SU-DHL-6 (cell line): Measurements from ENCODE around the gene PPP2R5C.

Experiments used
- H2AFZ ChIP-seq: fragments of 200-600 bp; sonication (generic); 2 replicates; pipeline ENCODE4 v1.6.1; 2014; ENCODE audit warnings: low read depth, mild to moderate bottlenecking, moderate library complexity, mixed read lengths, antibody characterized with exemption, low read length; ENCODE audit not compliant: severe bottlenecking
- H3F3A ChIP-seq: fragments of 200-600 bp; shearing (Covaris generic); 2 replicates; pipeline ENCODE4 v1.6.0; 2016; ENCODE audit warnings: antibody characterized with exemption, mild to moderate bottlenecking; ENCODE audit not compliant: insufficient read depth
- H3K27ac ChIP-seq: fragments of 200-600 bp; sonication (generic); 2 replicates; pipeline ENCODE4 v1.5.1; 2016; ENCODE audit warnings: low read depth, mild to moderate bottlenecking, low read length, moderate library complexity, mixed read lengths
- H3K27me3 ChIP-seq: fragments of 200-600 bp; sonication (generic), shearing (Covaris generic); 2 replicates; pipeline ENCODE4 v1.6.0; 2014; ENCODE audit warnings: mild to moderate bottlenecking, low read length
- H3K36me3 ChIP-seq: fragments of 200-600 bp; sonication (generic); 2 replicates; pipeline ENCODE4 v1.6.1; 2014; ENCODE audit warnings: mild to moderate bottlenecking, low read length, mixed read lengths
- H3K4me2 ChIP-seq: fragments of 300-600, 200-600 bp; shearing (Covaris generic), sonication (generic); 2 replicates; pipeline ENCODE4 v1.6.0; 2014; ENCODE audit warnings: low read length, low read depth, mild to moderate bottlenecking; ENCODE audit not compliant: poor library complexity, severe bottlenecking
- H3K4me3 ChIP-seq: fragments of 200-600 bp; sonication (generic); 2 replicates; pipeline ENCODE4 v1.5.1; 2014; ENCODE audit warnings: antibody characterized with exemption, low read length, mild to moderate bottlenecking, mixed read lengths; ENCODE audit not compliant: insufficient read depth, poor library complexity, severe bottlenecking
- H3K79me2 ChIP-seq: fragments of 200-600 bp; sonication (generic); 2 replicates; pipeline ENCODE4 v1.6.1; 2014; ENCODE audit warnings: mild to moderate bottlenecking, low read length, moderate library complexity; ENCODE audit not compliant: insufficient read depth
- H3K9ac ChIP-seq: fragments of 200-600 bp; sonication (generic); 2 replicates; pipeline ENCODE4 v1.7.0; 2014; ENCODE audit warnings: mild to moderate bottlenecking, low read length
- H3K9me2 ChIP-seq: fragments of 200-600 bp; sonication (generic); replicated peaks from 2 replicates; pipeline ENCODE4 v1.6.1; 2014; ENCODE audit warnings: low read length; ENCODE audit not compliant: insufficient read depth
- H3K9me3 ChIP-seq: fragments of 200-600 bp; sonication (generic); 2 replicates; pipeline ENCODE4 v1.6.1; 2014; ENCODE audit warnings: low read length, mixed read lengths; ENCODE audit not compliant: insufficient read depth
- H4K20me1 ChIP-seq: fragments of 200-600 bp; sonication (generic); 2 replicates; pipeline ENCODE4 v1.6.1; 2014; ENCODE audit warnings: low read depth, mild to moderate bottlenecking, antibody characterized with exemption, low read length, moderate library complexity, mixed read lengths
- EZH2phosphoT487 ChIP-seq: fragments of 200-600 bp; sonication (generic), shearing (Covaris generic); conservative IDR thresholded peaks from 2 replicates; pipeline ENCODE4 v1.6.1; 2018; ENCODE audit warnings: mild to moderate bottlenecking, antibody characterized with exemption, low read length, moderate library complexity, mixed read lengths
- TF ChIP-seq, protein P1 (sequence below): fragments of 200-600 bp; sonication (generic); IDR thresholded peaks from one replicate; pipeline ENCODE4 v1.5.1; 2017; ENCODE audit warnings: antibody characterized with exemption, mild to moderate bottlenecking, low read length, moderate library complexity; ENCODE audit not compliant: insufficient read depth, poor library complexity, severe bottlenecking

The PPP2R5C gene

DNA sequence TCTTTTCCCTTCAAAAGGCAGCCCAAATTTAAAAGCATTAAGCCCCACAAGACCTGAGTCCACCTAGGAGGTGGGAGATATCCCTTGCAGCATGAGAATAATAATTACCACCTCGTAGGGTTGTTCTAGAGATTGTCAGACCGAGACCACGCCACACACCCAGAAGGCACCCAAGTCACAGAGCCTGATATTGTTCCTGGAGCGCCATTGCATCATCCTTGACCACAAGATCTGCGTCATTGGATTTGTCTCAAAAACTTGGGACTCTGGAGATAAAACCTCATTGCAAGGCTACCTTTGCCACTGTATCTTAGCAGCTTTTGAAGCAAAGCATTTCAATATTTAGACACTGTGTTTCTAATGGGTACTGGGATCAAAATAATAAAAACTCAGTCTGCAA lies 29.4 kb upstream of the PPP2R5C start:
- Histone ChIP-seq H4K20me1 (no peaks in the 10 kb centered on the region), H2AFZ (no peak overlapping the region), H3K4me2 (no peak overlapping the region)

DNA sequence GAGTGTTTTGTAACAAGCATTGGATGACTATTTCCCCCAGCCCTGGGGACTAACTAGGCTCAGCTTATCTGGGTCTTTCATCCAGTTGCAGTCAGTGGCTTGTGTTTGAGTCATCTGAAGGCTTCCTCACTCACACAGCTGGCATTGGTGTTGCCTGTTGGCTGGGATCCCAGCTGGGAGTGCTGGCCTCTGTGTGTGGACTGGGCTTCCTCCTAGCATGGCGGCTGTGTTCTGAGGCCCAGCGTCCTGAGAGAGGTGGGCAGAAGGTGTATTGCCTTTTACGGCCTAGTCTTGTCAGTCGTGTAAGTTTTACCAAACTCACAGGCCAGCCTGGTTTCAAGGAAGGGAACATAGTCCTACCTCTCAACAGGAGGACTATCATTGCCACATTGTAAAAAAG lies 28.3 kb upstream of the PPP2R5C start:
- H3K9me3 ChIP-seq, result no peaks in the 10 kb centered on the region
- H3K79me2 ChIP-seq, result no peaks in the 10 kb centered on the region
- no peak overlapping the region for H3K9ac ChIP-seq
- no peaks in the 10 kb centered on the region for H3K36me3 ChIP-seq
- H4K20me1 ChIP-seq, result no peaks in the 10 kb centered on the region
- no peak overlapping the region for H2AFZ ChIP-seq
- H3K4me3 ChIP-seq, result no peak overlapping the region
- H3K4me2 ChIP-seq, result no peak overlapping the region
- H3F3A ChIP-seq, result no peaks in the 10 kb centered on the region
- TF ChIP-seq, protein P1, sequence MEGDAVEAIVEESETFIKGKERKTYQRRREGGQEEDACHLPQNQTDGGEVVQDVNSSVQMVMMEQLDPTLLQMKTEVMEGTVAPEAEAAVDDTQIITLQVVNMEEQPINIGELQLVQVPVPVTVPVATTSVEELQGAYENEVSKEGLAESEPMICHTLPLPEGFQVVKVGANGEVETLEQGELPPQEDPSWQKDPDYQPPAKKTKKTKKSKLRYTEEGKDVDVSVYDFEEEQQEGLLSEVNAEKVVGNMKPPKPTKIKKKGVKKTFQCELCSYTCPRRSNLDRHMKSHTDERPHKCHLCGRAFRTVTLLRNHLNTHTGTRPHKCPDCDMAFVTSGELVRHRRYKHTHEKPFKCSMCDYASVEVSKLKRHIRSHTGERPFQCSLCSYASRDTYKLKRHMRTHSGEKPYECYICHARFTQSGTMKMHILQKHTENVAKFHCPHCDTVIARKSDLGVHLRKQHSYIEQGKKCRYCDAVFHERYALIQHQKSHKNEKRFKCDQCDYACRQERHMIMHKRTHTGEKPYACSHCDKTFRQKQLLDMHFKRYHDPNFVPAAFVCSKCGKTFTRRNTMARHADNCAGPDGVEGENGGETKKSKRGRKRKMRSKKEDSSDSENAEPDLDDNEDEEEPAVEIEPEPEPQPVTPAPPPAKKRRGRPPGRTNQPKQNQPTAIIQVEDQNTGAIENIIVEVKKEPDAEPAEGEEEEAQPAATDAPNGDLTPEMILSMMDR, result no peak
- TF ChIP-seq EZH2phosphoT487, result no peak
- no peaks in the 10 kb centered on the region for H3K27me3 ChIP-seq
- H3K9me2 ChIP-seq, result no peaks in the 10 kb centered on the region
- H3K27ac ChIP-seq, result no peak overlapping the region

More for the DNA sequence above, 29.4 kb upstream of the PPP2R5C start:
- no peak for TF ChIP-seq EZH2phosphoT487
- TF ChIP-seq, protein P1, result no peak
- no peaks in the 10 kb centered on the region for H3K79me2 ChIP-seq
- no peak overlapping the region for H3K9ac ChIP-seq
- H3K4me3 ChIP-seq, result no peak overlapping the region
- no peaks in the 10 kb centered on the region for H3K27me3 ChIP-seq
- no peak overlapping the region for H3K27ac ChIP-seq
- no peaks in the 10 kb centered on the region for H3F3A ChIP-seq
- no peaks in the 10 kb centered on the region for H3K36me3 ChIP-seq
- no peaks in the 10 kb centered on the region for H3K9me2 ChIP-seq
- H3K9me3 ChIP-seq, result no peaks in the 10 kb centered on the region

DNA sequence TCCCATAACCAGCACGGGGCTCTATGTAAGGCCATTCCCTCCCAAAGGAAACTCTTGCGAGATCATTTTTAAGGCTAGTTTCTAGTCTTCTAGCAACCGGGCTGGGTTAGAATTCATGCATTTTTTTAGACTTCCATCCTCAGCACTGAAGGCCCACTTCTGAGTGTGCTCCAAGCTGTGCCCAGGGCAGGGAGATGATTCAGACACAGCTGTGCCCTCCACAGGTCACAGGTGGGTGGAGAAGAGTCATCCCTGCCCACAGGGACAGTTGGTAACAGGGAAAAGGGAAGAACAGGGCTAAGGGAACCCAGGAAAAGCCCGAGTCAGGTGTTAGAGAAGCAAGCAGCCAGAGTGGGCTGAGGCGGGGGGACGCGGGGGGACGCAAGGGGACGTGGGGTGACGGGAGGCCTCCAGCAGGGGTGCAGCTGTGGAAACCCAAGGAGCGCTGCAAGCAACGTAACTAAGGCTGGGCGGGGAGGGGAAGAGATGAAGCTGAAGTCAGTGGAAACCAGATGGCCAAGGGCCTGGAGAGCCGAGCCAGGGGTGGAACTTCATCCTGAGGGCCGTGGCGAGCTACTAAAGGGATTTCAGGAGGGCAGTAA lies 27.2 kb upstream of the PPP2R5C start:
- H3K4me3 ChIP-seq, result no peak overlapping the region
- H3K27me3 ChIP-seq, result no peaks in the 10 kb centered on the region
- H2AFZ ChIP-seq, result no peak overlapping the region
- H3K4me2 ChIP-seq, result no peak overlapping the region
- no peak for TF ChIP-seq EZH2phosphoT487
- TF ChIP-seq, protein P1, result no peak
- no peaks in the 10 kb centered on the region for H3K9me2 ChIP-seq
- no peaks in the 10 kb centered on the region for H3K9me3 ChIP-seq
- no peaks in the 10 kb centered on the region for H4K20me1 ChIP-seq
- no peak overlapping the region for H3K27ac ChIP-seq
- no peaks in the 10 kb centered on the region for H3K79me2 ChIP-seq
- no peak overlapping the region for H3K9ac ChIP-seq
- no peaks in the 10 kb centered on the region for H3F3A ChIP-seq
- no peaks in the 10 kb centered on the region for H3K36me3 ChIP-seq
